Fibroblast of peridontal ligament (primary cell): ENCODE results near the gene AGFG1.
"Not testable (repeated sequence)": the region's sequence is repeated elsewhere in the genome, so short reads cannot be mapped to it uniquely, and the experiment has no call there.

Experiments
- DNase-seq: peaks from one replicate; pipeline ENCODE4 v3.0.0-alpha.2; 2010; ENCODE audit errors: extremely low read depth

The AGFG1 gene

GRCh38 chr2:227497158-227497557 is 25.2 kb downstream of the AGFG1 start:
- DNase-seq, result no peak

- DNase-seq, result no peak
Measured at GRCh38 chr2:227499627-227500300, 27.8 kb downstream of the AGFG1 start.

GRCh38 chr2:227500301-227500630 is 28.3 kb downstream of the AGFG1 start:
- DNase-seq, result no peak

GRCh38 chr2:227503433-227504406 is 31.8 kb downstream of the AGFG1 start:
- peak; percentile 75 for DNase-seq

- DNase-seq, result no peak
Measured at GRCh38 chr2:227504700-227505099, 32.7 kb downstream of the AGFG1 start.

GRCh38 chr2:227506456-227506855 is 34.5 kb downstream of the AGFG1 start:
- no peak for DNase-seq

GRCh38 chr2:227507963-227508362 is 36.0 kb downstream of the AGFG1 start:
- no peak for DNase-seq

GRCh38 chr2:227509076-227509475 is 37.1 kb downstream of the AGFG1 start:
- no peak for DNase-seq

- DNase-seq, result peak; percentile 29
Measured at GRCh38 chr2:227509824-227510619, 38.1 kb downstream of the AGFG1 start.

- DNase-seq, result peak; percentile 8
Measured at GRCh38 chr2:227510620-227510958, 38.6 kb downstream of the AGFG1 start.

- DNase-seq, result no peak
Measured at GRCh38 chr2:227511239-227511930, 39.4 kb downstream of the AGFG1 start.

- no peak for DNase-seq
Measured at GRCh38 chr2:227511955-227512354, 40.0 kb downstream of the AGFG1 start.

- DNase-seq, result peak; percentile 17
Measured at GRCh38 chr2:227513113-227513512, 41.2 kb downstream of the AGFG1 start.

GRCh38 chr2:227515742-227516141 is 43.8 kb downstream of the AGFG1 start:
- no peak for DNase-seq

- no peak for DNase-seq
Measured at GRCh38 chr2:227517724-227518123, 45.8 kb downstream of the AGFG1 start.

- peak; percentile 73 for DNase-seq
Measured at GRCh38 chr2:227518278-227518865, 46.4 kb downstream of the AGFG1 start.

GRCh38 chr2:227521178-227521577 is 49.2 kb downstream of the AGFG1 start:
- DNase-seq, result not testable (repeated sequence)

GRCh38 chr2:227524665-227525064 is 52.7 kb downstream of the AGFG1 start:
- no peak for DNase-seq

- DNase-seq, result no peak
Measured at GRCh38 chr2:227527351-227527750, 55.4 kb downstream of the AGFG1 start.

- DNase-seq, result peak; percentile 15
Measured at GRCh38 chr2:227528803-227529202, 56.8 kb downstream of the AGFG1 start.

GRCh38 chr2:227529871-227530270 is 57.9 kb downstream of the AGFG1 start:
- DNase-seq, result no peak
